Measurements from ENCODE around the gene NDUFB10. TPM values are rescaled to one million over a fixed set of nuclear protein-coding genes. Genes with fewer than 3 reads are reported as not detected.

Gene NDUFB10
- total RNA-seq, 2 experiments from 2014 or later, result 126 to 129 TPM

DNA sequence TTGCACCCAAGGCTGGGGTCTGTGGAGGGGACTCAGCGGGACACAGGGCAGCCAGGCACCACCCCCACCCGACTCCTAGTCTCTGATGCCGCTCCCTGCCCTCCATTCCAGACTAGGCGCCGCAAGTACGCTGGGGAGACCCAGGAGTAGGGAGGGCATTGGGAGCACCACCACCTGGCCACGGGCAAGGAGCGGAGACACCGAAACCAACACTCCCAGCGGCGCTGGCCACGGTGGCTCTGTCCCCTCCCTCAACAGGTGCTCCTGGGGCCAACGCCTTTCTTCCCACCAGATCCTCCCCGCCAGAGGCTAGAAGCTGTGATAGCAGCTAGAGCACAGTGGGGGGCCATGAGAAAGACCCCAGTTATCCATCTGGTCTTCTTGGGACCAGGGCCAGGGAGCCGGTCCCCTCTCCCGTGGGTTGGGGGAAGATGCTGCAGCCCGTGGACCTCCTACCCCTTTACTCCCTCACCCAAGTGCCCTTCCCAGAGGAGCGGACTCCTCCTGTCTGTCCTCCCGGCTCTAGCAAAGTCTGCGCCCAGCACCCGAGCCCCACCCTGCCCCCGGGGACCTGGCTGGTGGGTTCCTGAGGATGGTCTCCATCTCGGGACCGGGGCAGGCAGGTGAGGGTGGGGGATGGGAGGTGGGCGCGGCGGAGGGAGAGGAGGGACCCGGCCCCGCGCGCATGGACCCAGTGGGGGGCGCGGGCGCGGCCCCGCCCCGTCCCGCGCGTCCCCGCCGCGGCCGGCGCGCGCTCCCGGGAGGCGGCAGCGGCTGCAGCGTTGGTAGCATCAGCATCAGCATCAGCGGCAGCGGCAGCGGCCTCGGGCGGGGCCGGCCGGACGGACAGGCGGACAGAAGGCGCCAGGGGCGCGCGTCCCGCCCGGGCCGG is 30.1 kb downstream of the NDUFB10 start, which contains the start of gene SYNGR3:
TSS of gene SYNGR3 (plus strand) at position 762 of the 892 bp plus-strand sequence. CDS start 133 bp downstream, outside the sequence.
- POLR2A ChIA-PET, result interaction anchor here (0.8 to 29.2 kb wide), 7 partner anchors 8 to 164 kb away, joined by 3 to 505 read pairs (median 14); partner anchors contain the start of genes NDUFB10, NOXO1, RNF151 and RPS2
- Mint-ChIP-seq H3K4me1 (ENCODE audit: low read depth) (peaks cover 20% of the 10 kb centered on the region), H3K27me3 (peaks cover 18% of the 10 kb centered on the region), H3K9me3 (no peaks in the 10 kb centered on the region), H3K36me3 (ENCODE audit: low read depth) (peaks cover 16% of the 10 kb centered on the region), H3K27ac (peak within 1 kb of the TSS; percentile 76), H3K4me3 (peak within 1 kb of the TSS; percentile 71)
- TF ChIP-seq, protein P1, sequence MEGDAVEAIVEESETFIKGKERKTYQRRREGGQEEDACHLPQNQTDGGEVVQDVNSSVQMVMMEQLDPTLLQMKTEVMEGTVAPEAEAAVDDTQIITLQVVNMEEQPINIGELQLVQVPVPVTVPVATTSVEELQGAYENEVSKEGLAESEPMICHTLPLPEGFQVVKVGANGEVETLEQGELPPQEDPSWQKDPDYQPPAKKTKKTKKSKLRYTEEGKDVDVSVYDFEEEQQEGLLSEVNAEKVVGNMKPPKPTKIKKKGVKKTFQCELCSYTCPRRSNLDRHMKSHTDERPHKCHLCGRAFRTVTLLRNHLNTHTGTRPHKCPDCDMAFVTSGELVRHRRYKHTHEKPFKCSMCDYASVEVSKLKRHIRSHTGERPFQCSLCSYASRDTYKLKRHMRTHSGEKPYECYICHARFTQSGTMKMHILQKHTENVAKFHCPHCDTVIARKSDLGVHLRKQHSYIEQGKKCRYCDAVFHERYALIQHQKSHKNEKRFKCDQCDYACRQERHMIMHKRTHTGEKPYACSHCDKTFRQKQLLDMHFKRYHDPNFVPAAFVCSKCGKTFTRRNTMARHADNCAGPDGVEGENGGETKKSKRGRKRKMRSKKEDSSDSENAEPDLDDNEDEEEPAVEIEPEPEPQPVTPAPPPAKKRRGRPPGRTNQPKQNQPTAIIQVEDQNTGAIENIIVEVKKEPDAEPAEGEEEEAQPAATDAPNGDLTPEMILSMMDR (IDR thresholded peaks at IDR 0.05), result no peak
- ATAC-seq, result no peak
- CTCF ChIA-PET, result no interaction called here
- intact Hi-C loops (cut with micrococcal nuclease), result no loop called here
- DNase-seq, result peak; percentile 36

DNA sequence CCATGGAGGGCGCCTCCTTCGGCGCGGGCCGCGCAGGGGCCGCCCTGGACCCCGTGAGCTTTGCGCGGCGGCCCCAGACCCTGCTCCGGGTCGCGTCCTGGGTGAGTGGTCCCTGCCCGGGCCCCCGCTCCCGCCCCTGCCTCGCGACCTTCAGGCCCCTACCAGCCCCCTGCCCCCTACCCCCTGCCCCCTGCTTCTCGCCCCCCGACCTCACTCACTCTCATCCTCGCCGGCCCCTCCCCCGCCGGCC is 30.7 kb downstream of the NDUFB10 start:
- CTCF ChIA-PET, result interaction anchor here (0.7 kb wide), 1 partner anchor 14 kb away, joined by 3 read pairs; no protein-coding TSS in a partner anchor
- no peak for ATAC-seq
- TF ChIP-seq, protein P1 (IDR thresholded peaks at IDR 0.05), result no peak

DNA sequence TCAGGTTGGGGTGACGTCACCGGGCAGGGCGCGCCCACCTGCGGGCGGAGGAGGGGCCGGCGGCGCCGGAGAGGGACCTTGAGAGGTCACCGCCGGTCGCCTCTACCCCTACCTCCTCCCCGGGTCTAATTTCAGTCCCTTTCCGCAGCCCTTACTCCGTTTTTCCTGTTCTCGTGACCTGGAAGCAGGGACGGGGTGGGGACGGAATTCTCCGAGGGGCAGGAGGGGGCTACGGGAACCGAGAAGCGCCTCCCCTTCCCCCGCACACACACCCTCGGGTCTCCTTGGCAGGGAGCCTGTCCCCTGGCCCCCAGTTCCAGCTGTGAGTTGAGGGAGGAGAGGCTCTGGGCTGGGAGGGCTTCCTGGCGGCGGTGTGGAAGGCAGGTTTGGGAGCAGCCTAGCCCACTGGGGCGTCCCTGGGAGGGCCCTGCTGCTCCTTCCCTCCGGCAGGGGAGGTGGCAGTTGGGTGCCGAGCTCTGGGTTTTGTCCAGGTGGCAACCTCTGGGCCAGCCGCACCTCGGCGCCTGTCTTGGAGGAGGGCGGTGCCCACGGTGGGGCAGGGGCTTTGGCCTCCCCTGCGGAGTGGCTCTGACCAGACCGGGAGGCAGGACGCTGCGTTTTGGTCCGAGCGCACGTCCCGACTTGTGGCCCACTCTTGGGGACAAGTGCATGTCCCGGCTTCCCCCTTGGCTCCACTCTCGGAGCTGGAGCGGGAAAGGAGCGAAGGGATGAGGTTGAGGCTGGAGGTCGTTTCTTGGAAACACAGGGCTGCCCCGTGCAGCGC is 31.2 kb downstream of the NDUFB10 start:
- ATAC-seq (peak; percentile 6), DNase-seq (peak; percentile 69)
- intact Hi-C loops (cut with micrococcal nuclease), result no loop called here
- POLR2A ChIA-PET, result interaction anchor here (0.6 to 29.2 kb wide), 8 partner anchors 9 to 225 kb away, joined by 3 to 505 read pairs (median 4); partner anchors contain the start of genes NDUFB10, NOXO1, PGP and RNF151
- CTCF ChIA-PET, result interaction anchor here (0.7 kb wide), 1 partner anchor 14 kb away, joined by 3 read pairs; no protein-coding TSS in a partner anchor
- TF ChIP-seq, protein P1 (IDR thresholded peaks at IDR 0.05), result no peak
- H3K9me3 Mint-ChIP-seq, result no peaks in the 10 kb centered on the region
- H3K36me3 Mint-ChIP-seq (ENCODE audit: low read depth), result peaks cover 18% of the 10 kb centered on the region
- peaks cover 12% of the 10 kb centered on the region for H3K4me1 Mint-ChIP-seq (ENCODE audit: low read depth)
- peaks cover 18% of the 10 kb centered on the region for H3K27me3 Mint-ChIP-seq
- H3K4me3 Mint-ChIP-seq, result peak overlapping the region; percentile 71
- H3K27ac Mint-ChIP-seq, result peak overlapping the region; percentile 76

More for the DNA sequence above, 30.7 kb downstream of the NDUFB10 start:
- no peak for DNase-seq
- peaks cover 16% of the 10 kb centered on the region for H3K4me1 Mint-ChIP-seq (ENCODE audit: low read depth)
- H3K36me3 Mint-ChIP-seq (ENCODE audit: low read depth), result peaks cover 16% of the 10 kb centered on the region
- H3K4me3 Mint-ChIP-seq, result no peak overlapping the region
- POLR2A ChIA-PET, result interaction anchor here (0.8 to 29.2 kb wide), 6 partner anchors 9 to 164 kb away, joined by 3 to 505 read pairs (median 10); partner anchors contain the start of genes NDUFB10, NOXO1, RNF151 and RPS2
- intact Hi-C loops (cut with micrococcal nuclease), result no loop called here
- H3K27me3 Mint-ChIP-seq, result peaks cover 18% of the 10 kb centered on the region
- H3K9me3 Mint-ChIP-seq, result no peaks in the 10 kb centered on the region
- H3K27ac Mint-ChIP-seq, result no peak overlapping the region

DNA sequence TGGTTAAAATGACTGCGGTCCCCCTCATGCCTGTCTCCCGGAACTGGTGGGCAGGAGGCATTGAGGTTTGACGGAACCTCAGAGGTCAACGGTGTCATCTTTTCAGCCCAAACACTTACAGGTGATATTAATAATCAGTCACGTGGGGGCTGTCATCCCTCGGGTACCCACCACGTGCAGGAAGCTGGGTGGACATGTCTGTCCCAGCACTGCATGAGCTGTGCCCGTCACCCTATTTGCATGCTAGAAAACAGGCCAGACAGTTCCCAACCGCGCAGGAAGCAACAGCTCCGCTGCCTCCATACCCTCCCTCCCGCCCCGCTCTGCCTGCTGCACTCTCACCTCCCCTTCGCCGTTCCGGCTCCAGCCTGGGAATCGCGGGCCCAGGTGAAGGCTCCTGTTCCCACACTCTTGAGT is 31.8 kb downstream of the NDUFB10 start:
- POLR2A ChIA-PET, result interaction anchor here (0.6 to 29.2 kb wide), 9 partner anchors 10 to 224 kb away, joined by 3 to 505 read pairs (median 4); partner anchors contain the start of genes NDUFB10, NOXO1, PGP and RNF151
- H3K4me3 Mint-ChIP-seq, result peak overlapping the region; percentile 71

More for the DNA sequence above, 31.8 kb downstream of the NDUFB10 start:
- TF ChIP-seq, protein P1 (IDR thresholded peaks at IDR 0.05), result no peak
- Mint-ChIP-seq H3K9me3 (no peaks in the 10 kb centered on the region), H3K4me1 (ENCODE audit: low read depth) (peaks cover 14% of the 10 kb centered on the region), H3K36me3 (ENCODE audit: low read depth) (peaks cover 14% of the 10 kb centered on the region), H3K27me3 (peaks cover 18% of the 10 kb centered on the region), H3K27ac (peak overlapping the region; percentile 76)
- ATAC-seq, result peak; percentile 46
- intact Hi-C loops (cut with micrococcal nuclease), result no loop called here
- DNase-seq, result peak; percentile 87
- CTCF ChIA-PET, result interaction anchor here (3.2 kb wide), 1 partner anchor 13 kb away, joined by 34 read pairs; no protein-coding TSS in a partner anchor

Measured in activated CD8-positive, alpha-beta T cell treated with anti-CD3 and anti-CD28 coated beads for 36 hours (primary cell).